Colonic mucosa (tissue), 4 donors: ENCODE results near the gene ERGIC3. TPM values are rescaled to one million over a fixed set of nuclear protein-coding genes. Genes with fewer than 3 reads are reported as not detected.

Source experiments
- DNase-seq: peaks from one replicate; pipeline ENCODE4 v3.0.0-alpha.2; 2020
- H3K27ac ChIP-seq: fragments of 200-600 bp; one replicate; pipeline ENCODE4 v1.8.0; 2021
- H3K27me3 ChIP-seq: fragments of 200-600 bp; one replicate; pipeline ENCODE4 v1.8.0; 2021
- H3K36me3 ChIP-seq: fragments of 200-600 bp; one replicate; pipeline ENCODE4 v1.8.0; 2021
- H3K4me1 ChIP-seq: fragments of 200-600 bp; one replicate; pipeline ENCODE4 v1.8.0; 2021; ENCODE audit warnings: mild to moderate bottlenecking
- H3K4me3 ChIP-seq: fragments of 200-600 bp; one replicate; pipeline ENCODE4 v1.8.0; 2021
- H3K9ac ChIP-seq, 2 donors: one replicate each; pipeline ENCODE4 v1.7.0; 2013; ENCODE audit warnings: control low read depth in 2 of 2, low read depth in 2 of 2, low read length in 2 of 2
- H3K9me3 ChIP-seq: fragments of 200-600 bp; one replicate; pipeline ENCODE4 v1.8.0; 2021
- intact Hi-C: fragments of 100-400 bp; cut with DNase I; formaldehyde crosslinking; loops from one replicate; pipeline ENCODE4 v1.14.1; 2022
- total RNA-seq, 2 donors: library from RNA; stranded (reverse); fragmentation: NEBNext Ultra II Directional in 1 of 2; extraction: Animal tissue kit (Norgen Biotek cat#: 25700) in 1 of 2; gene quantifications; one replicate each; pipeline ENCODE4 v1.2.1, GENCODE V29; 2021
- TF ChIP-seq, protein P1 (sequence below): fragments of 200-600 bp; IDR thresholded peaks from one replicate; pipeline ENCODE4 v1.8.0; 2022; ENCODE audit warnings: antibody characterized with exemption, mild to moderate bottlenecking
- donor health status: healthy.
- donor health status: DM: no; HTN: no; CAD: no.
- donor health status: DM: no; HTN: no; CAD: no.

The ERGIC3 gene
- total RNA-seq, 2 donors from 2014 or later, result 233 to 270 TPM

DNA sequence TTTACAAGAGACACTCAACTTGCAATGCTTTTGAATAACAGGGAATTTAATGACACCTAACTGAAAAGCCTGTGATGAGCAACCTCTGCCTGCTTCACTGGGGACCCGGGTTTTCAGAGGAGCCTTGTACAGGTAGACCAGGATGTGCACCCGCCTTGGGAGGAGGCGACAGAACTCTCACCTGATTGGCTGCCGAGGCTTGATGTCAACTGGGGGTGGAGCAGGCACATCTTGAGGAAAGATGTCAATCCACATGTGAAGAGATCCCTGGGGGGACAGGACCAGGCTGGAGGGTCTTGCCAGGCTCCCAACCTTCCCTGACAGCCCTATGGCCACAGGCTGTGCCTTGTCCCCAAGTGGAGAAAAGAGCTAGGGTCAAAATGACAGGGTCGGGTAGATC is 19.8 kb downstream of the ERGIC3 start:
- H3K9ac ChIP-seq, result no peak overlapping the region
- H3K36me3 ChIP-seq, result no peaks in the 10 kb centered on the region
- no peak for DNase-seq
- intact Hi-C loops, result no loop called here
- no peaks in the 10 kb centered on the region for H3K27me3 ChIP-seq
- TF ChIP-seq, protein P1, sequence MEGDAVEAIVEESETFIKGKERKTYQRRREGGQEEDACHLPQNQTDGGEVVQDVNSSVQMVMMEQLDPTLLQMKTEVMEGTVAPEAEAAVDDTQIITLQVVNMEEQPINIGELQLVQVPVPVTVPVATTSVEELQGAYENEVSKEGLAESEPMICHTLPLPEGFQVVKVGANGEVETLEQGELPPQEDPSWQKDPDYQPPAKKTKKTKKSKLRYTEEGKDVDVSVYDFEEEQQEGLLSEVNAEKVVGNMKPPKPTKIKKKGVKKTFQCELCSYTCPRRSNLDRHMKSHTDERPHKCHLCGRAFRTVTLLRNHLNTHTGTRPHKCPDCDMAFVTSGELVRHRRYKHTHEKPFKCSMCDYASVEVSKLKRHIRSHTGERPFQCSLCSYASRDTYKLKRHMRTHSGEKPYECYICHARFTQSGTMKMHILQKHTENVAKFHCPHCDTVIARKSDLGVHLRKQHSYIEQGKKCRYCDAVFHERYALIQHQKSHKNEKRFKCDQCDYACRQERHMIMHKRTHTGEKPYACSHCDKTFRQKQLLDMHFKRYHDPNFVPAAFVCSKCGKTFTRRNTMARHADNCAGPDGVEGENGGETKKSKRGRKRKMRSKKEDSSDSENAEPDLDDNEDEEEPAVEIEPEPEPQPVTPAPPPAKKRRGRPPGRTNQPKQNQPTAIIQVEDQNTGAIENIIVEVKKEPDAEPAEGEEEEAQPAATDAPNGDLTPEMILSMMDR, result no peak
- H3K9me3 ChIP-seq, result no peaks in the 10 kb centered on the region
- H3K27ac ChIP-seq, result no peak overlapping the region
- no peaks in the 10 kb centered on the region for H3K4me1 ChIP-seq
- no peak overlapping the region for H3K4me3 ChIP-seq

DNA sequence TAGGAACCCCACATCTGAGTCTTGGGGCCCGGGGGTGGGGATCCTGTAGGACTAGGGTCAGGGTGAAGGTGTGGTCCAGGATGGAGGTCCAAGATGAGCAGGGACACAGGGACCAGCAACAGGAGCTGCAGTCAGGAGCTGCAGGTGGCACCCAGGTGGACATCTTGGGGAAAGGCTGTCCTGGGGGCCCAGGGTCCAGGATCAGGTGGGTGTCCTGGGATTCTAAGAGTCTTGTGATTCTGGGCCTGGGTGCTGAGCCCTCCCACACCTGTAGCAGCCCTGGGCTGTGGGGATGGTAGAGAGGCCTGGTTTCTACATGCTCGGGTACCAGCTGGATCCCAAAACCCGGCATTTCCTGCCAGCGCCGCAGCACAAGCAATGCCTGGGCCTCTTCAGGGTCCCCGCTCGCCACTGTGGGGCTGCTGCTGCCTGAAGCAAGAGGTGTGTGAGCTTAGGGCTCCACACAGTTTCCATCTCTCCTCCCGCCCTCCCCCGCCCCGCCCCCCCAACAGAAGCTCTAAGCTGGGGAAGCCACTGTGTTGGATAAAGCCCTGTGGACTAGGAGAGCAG is 20.7 kb downstream of the ERGIC3 start:
- DNase-seq, result no peak
- no peak overlapping the region for H3K4me3 ChIP-seq
- intact Hi-C loops, result no loop called here

DNA sequence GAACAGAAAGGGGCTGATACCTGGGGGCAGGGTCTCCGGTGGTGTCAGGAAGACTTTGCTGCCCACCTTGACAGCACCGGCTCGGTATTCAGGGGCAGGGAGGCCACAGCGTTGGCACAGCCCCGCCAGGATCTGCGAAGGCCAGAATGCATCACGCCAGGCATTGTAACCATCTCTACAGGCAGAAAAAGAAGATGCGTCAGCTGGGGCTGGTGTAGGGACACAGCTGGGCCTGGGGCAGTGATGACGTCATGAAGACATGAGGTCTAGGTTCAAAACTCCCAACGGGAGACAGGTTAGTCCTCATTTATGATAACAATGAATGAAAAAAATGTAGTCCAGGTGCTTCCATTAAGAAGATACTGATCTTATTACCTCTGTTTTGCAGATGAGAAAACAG is 22.0 kb downstream of the ERGIC3 start:
- Histone ChIP-seq H3K9me3 (no peaks in the 10 kb centered on the region), H3K9ac (no peak overlapping the region), H3K27me3 (no peaks in the 10 kb centered on the region), H3K36me3 (no peaks in the 10 kb centered on the region), H3K27ac (no peak overlapping the region), H3K4me3 (no peak overlapping the region), H3K4me1 (no peaks in the 10 kb centered on the region)
- TF ChIP-seq, protein P1, result no peak
- intact Hi-C loops, result no loop called here
- no peak for DNase-seq

More for the DNA sequence above, 20.7 kb downstream of the ERGIC3 start:
- H3K27ac ChIP-seq, result no peak overlapping the region
- no peaks in the 10 kb centered on the region for H3K36me3 ChIP-seq
- H3K9ac ChIP-seq, result no peak overlapping the region
- TF ChIP-seq, protein P1, result no peak
- H3K27me3 ChIP-seq, result no peaks in the 10 kb centered on the region
- H3K4me1 ChIP-seq, result no peaks in the 10 kb centered on the region
- H3K9me3 ChIP-seq, result no peaks in the 10 kb centered on the region

DNA sequence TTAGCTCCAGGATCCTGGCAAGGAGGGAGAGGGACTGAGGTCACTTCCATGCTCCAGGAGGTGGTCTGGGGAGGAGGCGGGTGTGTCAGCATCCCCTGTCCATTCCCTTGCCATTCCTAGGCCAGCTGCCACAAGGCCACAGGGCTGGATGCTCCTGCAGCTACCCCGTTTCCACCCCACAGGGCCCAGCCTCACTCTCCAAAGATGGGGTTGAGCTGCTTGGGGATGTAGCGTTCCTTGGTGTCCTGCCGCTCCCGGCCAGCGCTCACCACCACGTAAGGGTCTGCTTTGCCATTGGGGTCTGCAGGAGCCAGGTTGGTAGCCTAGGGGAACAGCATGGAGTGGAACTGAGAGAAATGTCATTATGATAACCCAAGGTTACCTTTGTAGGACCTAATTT is 23.0 kb downstream of the ERGIC3 start:
- H3K9ac ChIP-seq, result no peak overlapping the region
- H3K36me3 ChIP-seq, result no peaks in the 10 kb centered on the region
- H3K9me3 ChIP-seq, result no peaks in the 10 kb centered on the region
- TF ChIP-seq, protein P1, result no peak
- DNase-seq, result no peak
- H3K4me1 ChIP-seq, result no peaks in the 10 kb centered on the region
- H3K27ac ChIP-seq, result no peak overlapping the region
- H3K4me3 ChIP-seq, result no peak overlapping the region
- no peaks in the 10 kb centered on the region for H3K27me3 ChIP-seq
- intact Hi-C loops, result no loop called here

DNA sequence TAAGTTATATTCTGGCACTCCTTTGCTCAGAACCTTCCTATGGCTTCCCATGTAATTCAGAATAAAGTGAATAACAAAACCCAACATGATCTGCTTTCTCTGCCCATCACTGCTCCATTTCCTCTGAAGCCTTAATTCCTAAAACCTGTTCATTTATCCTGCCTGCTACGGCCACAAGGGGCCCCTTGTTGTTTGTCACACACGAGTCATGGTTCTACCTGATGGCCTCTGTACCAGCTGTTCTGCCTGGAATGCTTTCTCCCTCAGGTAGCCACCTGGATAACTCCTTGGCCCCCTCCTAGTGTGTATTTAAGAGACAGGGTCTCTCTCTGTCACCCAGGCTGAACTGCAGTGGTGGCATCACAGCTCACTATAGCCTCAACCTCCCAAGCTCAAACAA is 26.8 kb downstream of the ERGIC3 start:
- no peaks in the 10 kb centered on the region for H3K36me3 ChIP-seq
- intact Hi-C loops, result no loop called here
- no peak for DNase-seq

More for the DNA sequence above, 26.8 kb downstream of the ERGIC3 start:
- TF ChIP-seq, protein P1, result no peak
- Histone ChIP-seq H3K27ac (no peak overlapping the region), H3K4me3 (no peak overlapping the region), H3K4me1 (no peaks in the 10 kb centered on the region), H3K9me3 (no peaks in the 10 kb centered on the region), H3K27me3 (no peaks in the 10 kb centered on the region), H3K9ac (no peak overlapping the region)
